GM12878 (cell line): ENCODE data around the gene ADM. TPM values are rescaled to one million over a fixed set of nuclear protein-coding genes. Genes with fewer than 3 reads are reported as not detected.

Source experiments
- ATAC-seq: fragments of 200-7000 bp; cut with Tn5 transposase; 3 replicates; pipeline ENCODE4 v1.9.1; 2020; ENCODE audit warnings: mild to moderate bottlenecking, moderate library complexity
- BruUV-seq: library from RNA; stranded (reverse); fragments of 400-500 nt; replicated peaks from 2 replicates; lab custom pipeline; 2021; lab: Mats Ljungman, UMichigan
- CTCF ChIA-PET: fragments of 300-600 bp; sonication (Branson Sonifier 250); formaldehyde crosslinking; extraction: SDS; loops from one replicate; lab custom pipeline; 2021; ENCODE audit warnings: inconsistent platforms; lab: Yijun Ruan, JAX
- POLR2A ChIA-PET: fragments of 350-600 bp; formaldehyde crosslinking; extraction: SDS; loops from one replicate; lab custom pipeline; 2021; ENCODE audit warnings: inconsistent platforms; lab: Charles Lee
- RAD21 ChIA-PET: fragments of 300-600 bp; sonication (Branson Sonifier 250); formaldehyde crosslinking; loops from one replicate; lab custom pipeline; 2023; ENCODE audit warnings: antibody characterized with exemption; ENCODE audit not compliant: unreplicated experiment; lab: Charles Lee
- SMC1A ChIA-PET: fragments of 300-600 bp; sonication (Branson Sonifier 250); formaldehyde crosslinking; loops from one replicate; lab custom pipeline; 2023; ENCODE audit not compliant: unreplicated experiment, uncharacterized antibody; lab: Charles Lee
- DNase-seq: peaks from one replicate; pipeline ENCODE4 v3.0.0-alpha.2; 2011; ENCODE audit warnings: low read depth, low spot score
- FAIRE-seq: peaks from 3 replicates; lab custom pipeline; 2011; peaks lifted over from hg19 to GRCh38; lab: Jason Lieb, UNC
- H2AFZ ChIP-seq: 2 replicates; pipeline ENCODE4 v1.6.0; 2011; ENCODE audit warnings: low read depth, low read length, control low read depth; ENCODE audit not compliant: control insufficient read depth
- H3K27ac ChIP-seq: 2 replicates; pipeline ENCODE4 v1.5.1; 2011; ENCODE audit warnings: control low read depth; ENCODE audit not compliant: control insufficient read depth, insufficient read depth
- H3K27me3 ChIP-seq, 2 experiments: replicated peaks in 1 of 2; 2 replicates each; pipeline versions ENCODE4 v1.6.0 to v1.6.1; 2011; ENCODE audit warnings: low read length in 1 of 2; ENCODE audit not compliant: control insufficient read depth in 2 of 2, insufficient read depth in 2 of 2
- H3K36me3 ChIP-seq, 2 experiments: 2 replicates each; pipeline ENCODE4 v1.5.1; 2011; ENCODE audit warnings: low read length in 1 of 2; ENCODE audit not compliant: control insufficient read depth in 2 of 2, insufficient read depth in 2 of 2
- H3K4me1 ChIP-seq: 2 replicates; pipeline ENCODE4 v1.6.1; 2011; ENCODE audit warnings: mild to moderate bottlenecking, low read length, moderate library complexity, mixed read lengths; ENCODE audit not compliant: control insufficient read depth, insufficient read depth
- H3K4me2 ChIP-seq: 2 replicates; pipeline ENCODE4 v1.6.0; 2011; ENCODE audit warnings: control low read depth; ENCODE audit not compliant: control insufficient read depth, insufficient read depth
- H3K4me3 ChIP-seq: fragments of 200-600 bp; sonication (generic); 2 replicates; pipeline ENCODE4 v1.5.1; 2016
- H3K79me2 ChIP-seq: 2 replicates; pipeline ENCODE4 v1.6.0; 2011; ENCODE audit warnings: low read length; ENCODE audit not compliant: control insufficient read depth, insufficient read depth
- H3K9ac ChIP-seq: 2 replicates; pipeline ENCODE4 v1.8.0; 2011; ENCODE audit warnings: low read length, control low read depth, mixed read lengths; ENCODE audit not compliant: control insufficient read depth, insufficient read depth
- H3K9me3 ChIP-seq: replicated peaks from 3 replicates; pipeline ENCODE4 v1.5.1; 2011; ENCODE audit warnings: mild to moderate bottlenecking, low read length; ENCODE audit not compliant: control insufficient read depth, insufficient read depth
- H4K20me1 ChIP-seq: 2 replicates; pipeline ENCODE4 v1.6.0; 2011; ENCODE audit not compliant: control insufficient read depth, insufficient read depth
- DPF2 ChIP-seq: fragments of 450-650 bp; IDR thresholded peaks from 2 replicates; pipeline ENCODE4 v1.6.1; 2017; ENCODE audit warnings: mild to moderate bottlenecking
- ETV6 ChIP-seq, 2 experiments: fragments of 450-650 bp in 1 of 2; IDR thresholded peaks in 1 of 2; conservative IDR thresholded peaks in 1 of 2; 2 replicates each; pipeline ENCODE4 v1.6.1; 2014; ENCODE audit warnings: antibody characterized with exemption in 1 of 2, borderline replicate concordance in 1 of 2, low read depth in 1 of 2, mild to moderate bottlenecking in 1 of 2, moderate library complexity in 1 of 2
- MEF2A ChIP-seq: IDR thresholded peaks from 2 replicates; pipeline ENCODE4 v1.6.1; 2011; ENCODE audit warnings: low read depth, mild to moderate bottlenecking, low read length, moderate library complexity; ENCODE audit not compliant: insufficient read depth
- MTA3 ChIP-seq: IDR thresholded peaks from 2 replicates; pipeline ENCODE4 v1.6.1; 2012; ENCODE audit warnings: low read length, inconsistent platforms, borderline replicate concordance
- PML ChIP-seq: IDR thresholded peaks from 2 replicates; pipeline ENCODE4 v1.6.1; 2012; ENCODE audit warnings: low read length, inconsistent platforms
- POLR2AphosphoS2 ChIP-seq: IDR thresholded peaks from 2 replicates; pipeline ENCODE4 v1.6.1; 2011; ENCODE audit warnings: low read depth, mild to moderate bottlenecking, low read length, improper control_type of control experiment, moderate library complexity
- RB1 ChIP-seq: fragments of 450-650 bp; formaldehyde crosslinking; IDR thresholded peaks from 2 replicates; pipeline ENCODE4 v1.6.1; 2017; ENCODE audit warnings: mild to moderate bottlenecking, borderline replicate concordance
- RFX5 ChIP-seq: IDR thresholded peaks from 2 replicates; pipeline ENCODE4 v1.6.1; 2011; ENCODE audit warnings: low read depth, low read length, improper control_type of control experiment
- RUNX3 ChIP-seq: IDR thresholded peaks from 2 replicates; pipeline ENCODE4 v1.6.1; 2012; ENCODE audit warnings: low read length, inconsistent platforms
- SIN3A ChIP-seq: IDR thresholded peaks from 2 replicates; pipeline ENCODE4 v1.6.1; 2012; ENCODE audit warnings: low read depth, low read length, improper control_type of control experiment
- SREBF1 ChIP-seq: IDR thresholded peaks from 2 replicates; pipeline ENCODE4 v1.6.1; 2012; ENCODE audit warnings: mild to moderate bottlenecking, low read length
- STAT3 ChIP-seq: IDR thresholded peaks from 2 replicates; pipeline ENCODE4 v1.6.1; 2011; ENCODE audit warnings: low read depth, low read length, improper control_type of control experiment
- SUZ12 ChIP-seq: fragments of 200-600 bp; sonication (generic); IDR thresholded peaks from one replicate; pipeline ENCODE4 v1.6.1; 2018; ENCODE audit warnings: antibody characterized with exemption, mild to moderate bottlenecking; ENCODE audit not compliant: unreplicated experiment
- TCF12 ChIP-seq: IDR thresholded peaks from 2 replicates; pipeline ENCODE4 v1.6.1; 2011; ENCODE audit warnings: low read depth, mild to moderate bottlenecking, low read length
- ZNF217 ChIP-seq: fragments of 450-650 bp; IDR thresholded peaks from 2 replicates; pipeline ENCODE4 v1.6.1; 2017; ENCODE audit warnings: antibody characterized with exemption, mild to moderate bottlenecking
- ZNF24 ChIP-seq: fragments of 450-650 bp; IDR thresholded peaks from 2 replicates; pipeline ENCODE4 v1.6.1; 2017; ENCODE audit warnings: antibody characterized with exemption, mild to moderate bottlenecking
- ZNF622 ChIP-seq: fragments of 450-650 bp; IDR thresholded peaks from 2 replicates; pipeline ENCODE4 v1.6.1; 2017; ENCODE audit warnings: mild to moderate bottlenecking, inconsistent platforms
- WGBS: methylation state at CpG from one replicate; pipeline ENCODE4 v1.1.6; 2016; ENCODE audit warnings: low lambda C conversion rate; ENCODE audit not compliant: insufficient replicate concordance, insufficient coverage; ENCODE audit errors: missing lambda C conversion rate; 5-methylcytosine and 5-hydroxymethylcytosine counted together
- in situ Hi-C: fragments of 300-500 bp; cut with MboI; formaldehyde crosslinking; loops from 9 replicates; pipeline ENCODE4 v1.14.3; 2018; ENCODE audit warnings: mixed read lengths
- intact Hi-C: fragments of 100-400 bp; cut with micrococcal nuclease; formaldehyde crosslinking; loops from one replicate; pipeline ENCODE4 v1.14.2; 2022; ENCODE audit not compliant: unreplicated experiment
- polyA plus RNA-seq, 11 experiments: library from polyadenylated mRNA; depleted of rRNA in 4 of 11; unstranded in 6 of 11; stranded (reverse) in 5 of 11; fragments of >200 nt; fragmentation: Nextera tagmentation in 4 of 11; fragmentation: Illumina TruSeq in 1 of 11; extraction: Ambion mirVana in 4 of 11; extraction: Trizol in 1 of 11; gene quantifications; 1 replicate in 1 of 11; 2 replicates in 10 of 11; pipeline versions ENCODE4 v1.2.1 to v1.2.3, GENCODE V29; 2011 to 2016; ENCODE audit warnings: inconsistent platforms in 2 of 11, missing spikeins in 2 of 11, low read depth in 1 of 11
- total RNA-seq, 4 experiments: library from RNA; depleted of rRNA in 3 of 4; stranded (reverse); fragments of >200 nt in 3 of 4; fragmentation: Illumina TruSeq in 1 of 4; extraction: Trizol in 1 of 4; gene quantifications; 2 replicates each; pipeline versions ENCODE4 v1.2.1 to v1.2.3, GENCODE V29; 2013 to 2021
- TF ChIP-seq, protein P1 (sequence below): IDR thresholded peaks from 2 replicates; pipeline ENCODE4 v1.6.1; 2011; ENCODE audit warnings: low read depth, mild to moderate bottlenecking, low read length, moderate library complexity, borderline replicate concordance; ENCODE audit errors: extremely low read depth
- TF ChIP-seq, protein P2 (sequence below): IDR thresholded peaks from 2 replicates; pipeline ENCODE4 v1.6.1; 2011; ENCODE audit warnings: mild to moderate bottlenecking, low read depth, low read length, moderate library complexity; ENCODE audit not compliant: insufficient replicate concordance

ADM gene
- total and polyA plus RNA-seq, 10 of the 15 experiments (the other 5 are each of a cell fraction or from before 2014, with no cell fraction given), result 0.11 to 4.2 (median 0.21) TPM; not detected in 7

DNA sequence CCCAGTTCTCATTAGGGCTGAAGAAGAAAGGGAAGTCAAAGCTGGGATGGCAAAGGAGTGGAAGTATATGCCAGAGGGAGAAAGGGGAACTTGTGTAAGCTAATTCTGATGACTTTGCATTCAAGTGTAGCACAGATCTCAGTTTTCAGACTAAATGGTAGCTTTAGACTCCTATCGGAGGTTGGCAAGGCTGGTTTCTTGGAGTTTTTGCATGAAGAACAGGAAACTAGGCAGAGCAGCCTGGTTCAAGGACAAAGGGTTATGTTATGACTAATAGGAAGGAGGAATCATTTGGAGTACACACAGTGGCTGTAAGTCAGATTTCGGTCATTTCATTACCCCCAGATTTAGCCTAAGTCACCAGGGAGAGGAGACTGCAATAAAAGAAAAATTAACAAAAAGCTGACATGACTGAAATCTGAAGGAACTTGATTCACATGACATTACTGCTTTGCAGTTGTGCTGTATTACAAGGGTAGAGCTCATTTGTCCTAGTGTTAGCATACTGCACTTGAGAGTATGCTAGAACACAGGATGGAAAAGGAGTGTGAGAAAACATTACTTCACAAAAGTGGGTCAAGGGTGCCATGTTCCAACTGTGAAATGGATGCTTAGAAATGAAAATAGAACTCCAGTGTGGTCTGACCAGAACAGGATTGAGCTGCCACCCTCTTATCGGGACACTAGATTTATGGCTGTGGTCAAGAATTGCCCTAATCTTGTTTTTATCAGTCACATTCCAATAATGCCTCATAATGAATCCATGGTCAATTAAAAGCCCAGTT is 23.6 kb downstream of the ADM start:
- ATAC-seq, result no peak
- H2AFZ ChIP-seq, result no peak overlapping the region
- POLR2A ChIA-PET, result interaction anchor here (0.7 kb wide), 1 partner anchor 10 kb away, joined by 3 read pairs; no protein-coding TSS in a partner anchor
- 35% methylated on average over 3 of the region's 3 CpGs for WGBS
- DNase-seq, result no peak
- no peak overlapping the region for H3K9ac ChIP-seq
- no peaks in the 10 kb centered on the region for H3K4me1 ChIP-seq
- no peak for TF ChIP-seq ETV6 (conservative IDR thresholded peaks at IDR 0.05 in 1 of 2, IDR thresholded peaks at IDR 0.05 in 1 of 2; ENCODE audit: borderline replicate concordance in 1 of 2, low read depth in 1 of 2)
- TF ChIP-seq POLR2AphosphoS2, result no peak
- TF ChIP-seq, protein P1, sequence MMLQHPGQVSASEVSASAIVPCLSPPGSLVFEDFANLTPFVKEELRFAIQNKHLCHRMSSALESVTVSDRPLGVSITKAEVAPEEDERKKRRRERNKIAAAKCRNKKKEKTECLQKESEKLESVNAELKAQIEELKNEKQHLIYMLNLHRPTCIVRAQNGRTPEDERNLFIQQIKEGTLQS, result no peak
- no peak for TF ChIP-seq MEF2A
- no peak for TF ChIP-seq RB1
- no peak for TF ChIP-seq DPF2
- no peak for TF ChIP-seq SREBF1
- no peak for TF ChIP-seq ZNF622
- TF ChIP-seq RUNX3, result no peak
- TF ChIP-seq PML, result no peak
- TF ChIP-seq RFX5, result no peak
- TF ChIP-seq SUZ12, result no peak
- no peak for TF ChIP-seq TCF12
- no peak for TF ChIP-seq MTA3
- TF ChIP-seq ZNF24, result no peak
- no peak for TF ChIP-seq ZNF217
- TF ChIP-seq, protein P2, sequence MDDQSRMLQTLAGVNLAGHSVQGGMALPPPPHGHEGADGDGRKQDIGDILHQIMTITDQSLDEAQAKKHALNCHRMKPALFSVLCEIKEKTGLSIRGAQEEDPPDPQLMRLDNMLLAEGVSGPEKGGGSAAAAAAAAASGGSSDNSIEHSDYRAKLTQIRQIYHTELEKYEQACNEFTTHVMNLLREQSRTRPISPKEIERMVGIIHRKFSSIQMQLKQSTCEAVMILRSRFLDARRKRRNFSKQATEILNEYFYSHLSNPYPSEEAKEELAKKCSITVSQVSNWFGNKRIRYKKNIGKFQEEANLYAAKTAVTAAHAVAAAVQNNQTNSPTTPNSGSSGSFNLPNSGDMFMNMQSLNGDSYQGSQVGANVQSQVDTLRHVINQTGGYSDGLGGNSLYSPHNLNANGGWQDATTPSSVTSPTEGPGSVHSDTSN, result no peak
- TF ChIP-seq STAT3, result no peak
- TF ChIP-seq SIN3A, result no peak
- BruUV-seq, result no TSS peak
- SMC1A ChIA-PET, result interaction anchor here (0.6 to 2.0 kb wide), 2 partner anchors 115 to 147 kb away, joined by 3 to 5 read pairs; no protein-coding TSS in a partner anchor
- H3K27me3 ChIP-seq, result 0 out of 4 replicates have a peak, but pooled peaks cover 0 to 1% of the 10 kb centered on the region in 2 experiments
- H3K4me2 ChIP-seq, result no peak overlapping the region
- intact Hi-C loops (no loop called here), in situ Hi-C loops (loop anchor here (10.0 kb wide), 1 partner anchor 564 kb away; no protein-coding TSS in a partner anchor)
- no peaks in the 10 kb centered on the region for H4K20me1 ChIP-seq
- no peaks in the 10 kb centered on the region for H3K9me3 ChIP-seq
- FAIRE-seq, result no peak
- CTCF ChIA-PET, result interaction anchor here (0.6 to 1.1 kb wide), 4 partner anchors 20 to 388 kb away, joined by 3 read pairs; no protein-coding TSS in a partner anchor
- H3K36me3 ChIP-seq, result no peaks in the 10 kb centered on the region
- H3K27ac ChIP-seq, result no peak overlapping the region
- RAD21 ChIA-PET, result interaction anchor here (0.7 to 1.3 kb wide), 2 partner anchors 25 to 37 kb away, joined by 3 to 5 read pairs; no protein-coding TSS in a partner anchor
- no peaks in the 10 kb centered on the region for H3K79me2 ChIP-seq
- H3K4me3 ChIP-seq, result no peak overlapping the region
